ENCODE results near the gene GSKIP. TPM values are rescaled to one million over a fixed set of nuclear protein-coding genes. Genes with fewer than 3 reads are reported as not detected.

The GSKIP gene
- total RNA-seq, 4 donors from 2014 or later: 9.9 to 23.2 (median 13.3) TPM

- Histone ChIP-seq H3K36me3 (no peaks in the 10 kb centered on the region), H3K4me3 (no peak overlapping the region), H3K27me3 (no peaks in the 10 kb centered on the region), H3K27ac (no peak overlapping the region), H3K9me3 (no peaks in the 10 kb centered on the region), H3K4me1 (no peaks in the 10 kb centered on the region)
- 96 to 98% methylated on average over 4 of the region's 4 CpGs for WGBS, 2 donors
- TF ChIP-seq EP300 (IDR thresholded peaks at IDR 0.05) (no peak), POLR2A (IDR thresholded peaks at IDR 0.05) (no peak)
- TF ChIP-seq, protein P1, sequence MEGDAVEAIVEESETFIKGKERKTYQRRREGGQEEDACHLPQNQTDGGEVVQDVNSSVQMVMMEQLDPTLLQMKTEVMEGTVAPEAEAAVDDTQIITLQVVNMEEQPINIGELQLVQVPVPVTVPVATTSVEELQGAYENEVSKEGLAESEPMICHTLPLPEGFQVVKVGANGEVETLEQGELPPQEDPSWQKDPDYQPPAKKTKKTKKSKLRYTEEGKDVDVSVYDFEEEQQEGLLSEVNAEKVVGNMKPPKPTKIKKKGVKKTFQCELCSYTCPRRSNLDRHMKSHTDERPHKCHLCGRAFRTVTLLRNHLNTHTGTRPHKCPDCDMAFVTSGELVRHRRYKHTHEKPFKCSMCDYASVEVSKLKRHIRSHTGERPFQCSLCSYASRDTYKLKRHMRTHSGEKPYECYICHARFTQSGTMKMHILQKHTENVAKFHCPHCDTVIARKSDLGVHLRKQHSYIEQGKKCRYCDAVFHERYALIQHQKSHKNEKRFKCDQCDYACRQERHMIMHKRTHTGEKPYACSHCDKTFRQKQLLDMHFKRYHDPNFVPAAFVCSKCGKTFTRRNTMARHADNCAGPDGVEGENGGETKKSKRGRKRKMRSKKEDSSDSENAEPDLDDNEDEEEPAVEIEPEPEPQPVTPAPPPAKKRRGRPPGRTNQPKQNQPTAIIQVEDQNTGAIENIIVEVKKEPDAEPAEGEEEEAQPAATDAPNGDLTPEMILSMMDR (IDR thresholded peaks at IDR 0.05): no peak
- no peak for DNase-seq (ENCODE audit: low spot score in 2 of 2)
These were observed 54.7 kb downstream of the GSKIP start for GRCh38 chr14:96418075-96418474.

DNA sequence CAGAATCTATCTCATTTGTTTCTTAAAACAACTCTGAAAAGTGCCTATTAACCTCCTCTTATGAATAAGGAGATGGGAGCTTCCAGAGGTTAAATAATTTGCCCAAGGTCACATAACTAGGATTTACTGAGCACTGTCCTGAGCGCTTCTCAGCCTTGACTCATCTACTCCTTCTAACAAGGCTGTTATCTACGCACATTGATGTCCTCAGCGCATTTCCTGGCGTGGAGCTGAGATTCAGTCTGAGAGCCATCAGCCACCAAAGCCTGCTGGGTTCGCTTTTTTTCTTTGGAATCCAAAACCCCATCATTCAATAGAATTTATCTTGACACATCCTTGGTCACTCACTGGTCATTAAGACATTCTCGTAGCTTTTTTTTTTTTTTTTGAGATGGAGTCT lies 57.9 kb downstream of the GSKIP start:
- WGBS, 2 donors: 87 to 90% methylated on average over 6 of the region's 6 CpGs
- TF ChIP-seq POLR2A (IDR thresholded peaks at IDR 0.05): no peak
- TF ChIP-seq, protein P1 (IDR thresholded peaks at IDR 0.05): no peak
- TF ChIP-seq EP300 (IDR thresholded peaks at IDR 0.05): no peak
- H3K27me3 ChIP-seq: no peaks in the 10 kb centered on the region
- H3K4me3 ChIP-seq: no peak overlapping the region
- peaks cover 0 to 8% (median 0%) of the 10 kb centered on the region in 4 donors for H3K4me1 ChIP-seq
- H3K27ac ChIP-seq: no peak overlapping the region
- H3K36me3 ChIP-seq: no peaks in the 10 kb centered on the region
- no peak for DNase-seq (ENCODE audit: low spot score in 2 of 2)
- H3K9me3 ChIP-seq: no peaks in the 10 kb centered on the region

- Histone ChIP-seq H3K27ac (no peak overlapping the region), H3K36me3 (no peaks in the 10 kb centered on the region), H3K27me3 (no peaks in the 10 kb centered on the region), H3K9me3 (no peaks in the 10 kb centered on the region), H3K4me1 (peaks cover 0 to 8% (median 0%) of the 10 kb centered on the region in 4 donors), H3K4me3 (no peak overlapping the region)
- no peak for DNase-seq (ENCODE audit: low spot score in 2 of 2)
- TF ChIP-seq, protein P1 (IDR thresholded peaks at IDR 0.05): no peak
- no peak for TF ChIP-seq EP300 (IDR thresholded peaks at IDR 0.05)
- no peak for TF ChIP-seq POLR2A (IDR thresholded peaks at IDR 0.05)
- 87 to 91% methylated on average over 5 of the region's 5 CpGs for WGBS, 2 donors
These were observed 59.7 kb downstream of the GSKIP start for GRCh38 chr14:96422992-96423391.

DNA sequence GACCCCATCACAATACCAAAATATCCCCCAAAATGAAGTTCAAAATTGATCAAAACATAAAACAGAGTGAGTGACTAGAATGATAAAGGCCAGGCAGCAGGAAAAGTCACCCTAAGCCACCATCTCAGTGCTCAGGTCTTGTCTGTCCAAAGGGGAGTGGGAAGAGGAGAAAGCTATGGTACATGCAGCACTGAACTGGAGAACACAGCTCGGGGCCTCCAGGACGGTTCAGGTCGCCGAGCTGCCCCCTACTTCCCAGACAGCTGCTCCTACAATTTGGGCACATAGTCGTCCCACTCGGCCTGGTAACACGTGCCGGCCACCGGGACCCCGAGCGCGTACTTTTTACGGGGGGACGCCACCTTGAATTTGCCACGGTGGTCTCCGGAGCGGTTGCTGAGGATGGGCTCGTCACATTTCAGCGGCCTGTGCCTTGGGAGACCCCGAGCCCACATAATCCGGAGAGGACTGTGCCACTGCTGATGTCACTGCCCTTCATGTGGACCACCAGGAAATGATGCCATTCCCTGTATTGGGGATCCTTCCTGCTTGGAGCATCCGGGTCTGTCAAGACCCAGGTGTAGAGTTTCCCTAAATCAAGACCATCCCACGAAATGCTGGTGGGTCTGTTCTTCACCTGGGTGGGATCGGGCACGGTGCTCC lies 60.3 kb downstream of the GSKIP start:
- Histone ChIP-seq H3K36me3 (no peaks in the 10 kb centered on the region), H3K27ac (peak overlapping the region in 1 of 4 donors; percentile 37), H3K4me1 (peaks cover 0 to 8% (median 0%) of the 10 kb centered on the region in 4 donors), H3K27me3 (no peaks in the 10 kb centered on the region), H3K4me3 (peak overlapping the region in 2 of 4 donors; percentile 42 to 51), H3K9me3 (no peaks in the 10 kb centered on the region)
- WGBS, 2 donors: 45 to 69% methylated on average over 21 to 23 of the region's 25 CpGs
- TF ChIP-seq POLR2A (IDR thresholded peaks at IDR 0.05) (no peak), EP300 (IDR thresholded peaks at IDR 0.05) (no peak)
- TF ChIP-seq, protein P1 (IDR thresholded peaks at IDR 0.05): no peak
- DNase-seq (ENCODE audit: low spot score in 2 of 2): no peak

DNA sequence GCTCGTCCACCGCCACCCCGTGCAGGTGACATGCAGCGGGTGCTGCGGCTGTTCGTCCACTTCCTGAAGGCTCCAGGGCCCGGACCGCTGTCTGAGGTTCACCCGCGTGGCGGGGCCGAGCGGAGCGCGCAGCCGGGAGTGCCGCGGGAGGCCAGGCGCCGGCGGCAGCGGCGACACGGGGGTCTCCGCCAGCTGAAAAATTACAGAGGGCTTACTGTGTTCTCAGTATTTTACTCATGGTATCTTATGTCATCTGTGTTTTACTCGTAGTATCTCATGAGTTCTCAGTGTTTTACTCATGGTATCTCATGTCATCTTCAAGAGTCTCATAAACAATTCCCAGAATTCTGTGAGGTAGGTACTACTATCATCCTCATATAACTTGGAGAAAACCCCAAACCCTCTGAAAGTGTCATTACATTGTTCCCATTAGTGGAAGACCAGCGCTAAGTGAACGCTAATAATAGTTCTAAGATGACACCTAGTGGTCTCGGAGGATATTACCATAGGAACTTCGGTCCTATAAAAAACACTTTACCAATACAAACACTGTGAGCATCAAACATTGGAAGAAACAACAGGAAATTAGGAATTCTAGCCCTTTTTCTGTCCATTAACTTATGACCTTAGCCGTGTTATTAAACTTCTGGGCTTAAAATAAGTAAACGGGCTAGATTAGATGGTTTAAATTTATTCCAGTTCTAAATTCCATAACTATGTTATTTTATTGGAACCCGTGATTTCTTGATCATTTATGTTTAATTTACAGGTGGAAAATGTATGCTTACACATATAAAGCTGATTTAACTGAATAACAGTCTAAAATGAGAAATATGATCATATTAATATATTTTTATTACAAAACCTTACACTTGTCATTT lies 61.0 kb downstream of the GSKIP start:
- H3K27me3 ChIP-seq: no peaks in the 10 kb centered on the region
- DNase-seq (ENCODE audit: low spot score in 2 of 2): peak in 1 of 2 donors; percentile 78
- H3K27ac ChIP-seq: peak overlapping the region in 1 of 4 donors; percentile 37
- no peaks in the 10 kb centered on the region for H3K36me3 ChIP-seq
- H3K4me3 ChIP-seq: peak overlapping the region in 2 of 4 donors; percentile 42 to 51
- WGBS, 2 donors: 5 to 6% methylated on average over 19 to 30 of the region's 33 CpGs
- TF ChIP-seq EP300 (IDR thresholded peaks at IDR 0.05): no peak
- TF ChIP-seq, protein P1 (IDR thresholded peaks at IDR 0.05): peak; percentile 53 to 82 (median 72)
- peaks cover 0 to 8% (median 0%) of the 10 kb centered on the region in 4 donors for H3K4me1 ChIP-seq
- H3K9me3 ChIP-seq: no peaks in the 10 kb centered on the region
